Right lobe of liver (tissue), 6 donors: Measurements from ENCODE around the gene DOK4. TPM values are rescaled to one million over a fixed set of nuclear protein-coding genes. Genes with fewer than 3 reads are reported as not detected.
A peak's percentile ranks its signal among the peaks of the same experiment; 100 is the strongest.

ENCODE experiments used
- ATAC-seq, 4 donors: fragments of 200-7000 bp; cut with Tn5 transposase; one replicate each; pipeline ENCODE4 v1.9.1; 2020; ENCODE audit warnings: mild to moderate bottlenecking in 4 of 4, moderate library complexity in 4 of 4
- DNase-seq, 3 donors: peaks; one replicate each; pipeline ENCODE4 v3.0.0-alpha.2; 2020
- H3K27ac ChIP-seq, 3 donors: fragments of 200-600 bp; one replicate each; pipeline ENCODE4 v1.8.0; 2022
- H3K27me3 ChIP-seq, 2 donors: fragments of 200-600 bp; one replicate each; pipeline ENCODE4 v1.8.0; 2022
- H3K36me3 ChIP-seq, 4 donors: fragments of 200-600 bp; sonication (generic) in 1 of 4; one replicate each; pipeline versions ENCODE4 v1.5.1 to v1.8.0; 2017 to 2022; ENCODE audit warnings: control low read depth in 1 of 4
- H3K4me1 ChIP-seq, 4 donors: fragments of 200-600 bp; sonication (generic) in 1 of 4; one replicate each; pipeline versions ENCODE4 v1.5.1 to v1.8.0; 2017 to 2022; ENCODE audit warnings: control low read depth in 1 of 4
- H3K4me3 ChIP-seq, 3 donors: fragments of 200-600 bp; one replicate each; pipeline ENCODE4 v1.8.0; 2022
- H3K9me3 ChIP-seq, 4 donors: fragments of 200-600 bp; sonication (generic) in 1 of 4; one replicate each; pipeline versions ENCODE4 v1.5.1 to v1.8.0; 2017 to 2022; ENCODE audit warnings: control low read depth in 1 of 4
- CTCF ChIP-seq, 4 donors: fragments of 200-600 bp in 3 of 4; fragments of 450-650 bp in 1 of 4; IDR thresholded peaks; one replicate each; pipeline versions ENCODE4 v1.5.1 to v1.8.0; 2016 to 2022; ENCODE audit warnings: antibody characterized with exemption in 4 of 4, mild to moderate bottlenecking in 2 of 4
- POLR2A ChIP-seq: fragments of 450-650 bp; IDR thresholded peaks from one replicate; pipeline ENCODE4 v1.6.1; 2017; ENCODE audit warnings: antibody characterized with exemption, mild to moderate bottlenecking
- WGBS: methylation state at CpG from one replicate; pipeline ENCODE4 v1.1.6; 2018; ENCODE audit warnings: low coverage, low lambda C conversion rate; ENCODE audit not compliant: insufficient coverage; ENCODE audit errors: missing lambda C conversion rate; 5-methylcytosine and 5-hydroxymethylcytosine counted together
- intact Hi-C, 2 donors: fragments of 100-400 bp; cut with DNase I; formaldehyde crosslinking; loops; one replicate each; pipeline versions ENCODE4 v1.11.2 to v1.14.1; 2022
- total RNA-seq, 6 experiments: library from RNA; depleted of rRNA in 2 of 6; stranded (reverse); fragments of >200 nt in 2 of 6; fragmentation: NEBNext Ultra II Directional in 3 of 6; extraction: Animal tissue kit (Norgen Biotek cat#: 25700) in 3 of 6; gene quantifications; one replicate each; pipeline versions ENCODE4 v1.1.0 to v1.2.4, GENCODE V29; 2016 to 2023
- donor health status: DM: no; HTN: yes; CAD: no.
- donor health status: DM: no; HTN: no; CAD: no.
- donor health status: DM: no; HTN: no; CAD: no.
- donor health status: DM: no; HTN: yes; CAD: no.
- donor health status: DM: no; HTN: yes; CAD: no.

DOK4 gene
- total RNA-seq, 6 experiments from 2014 or later, result 20.0 to 62.1 (median 36.7) TPM

- ATAC-seq (no peak), DNase-seq (no peak)
- peaks cover 0 to 13% (median 6%) of the 10 kb centered on the region in 4 donors for H3K4me1 ChIP-seq
- H3K4me3 ChIP-seq, result no peak overlapping the region
- no peak overlapping the region for H3K27ac ChIP-seq
- no peaks in the 10 kb centered on the region for H3K27me3 ChIP-seq
- no peaks in the 10 kb centered on the region for H3K9me3 ChIP-seq
- TF ChIP-seq CTCF (IDR thresholded peaks at IDR 0.05) (no peak), POLR2A (no peak)
- 95% methylated on average over 9 of the region's 10 CpGs for WGBS
- intact Hi-C loops, result loop anchor here in 1 of 2 donors (10.0 kb wide), 1 partner anchor 63 kb away; no protein-coding TSS in a partner anchor
- peaks cover 3 to 61% (median 27%) of the 10 kb centered on the region in 4 donors for H3K36me3 ChIP-seq
Measured at GRCh38 chr16:57452021-57452420, 34.3 kb downstream of the DOK4 start.

- no peaks in the 10 kb centered on the region for H3K9me3 ChIP-seq
- peak within 1 kb of the TSS; percentile 93 to 100 (median 96) for H3K4me3 ChIP-seq
- ATAC-seq, result peak; percentile 99 to 100 (median 99)
- intact Hi-C loops, result no loop called here
- peak; percentile 96 to 97 (median 97) for DNase-seq
- H3K27me3 ChIP-seq, result no peaks in the 10 kb centered on the region
- H3K4me1 ChIP-seq, result peaks cover 0 to 24% (median 9%) of the 10 kb centered on the region in 4 donors
- peaks cover 0 to 16% (median 6%) of the 10 kb centered on the region in 4 donors for H3K36me3 ChIP-seq
- H3K27ac ChIP-seq, result peak within 1 kb of the TSS; percentile 74 to 93 (median 89)
- 0% methylated on average over 6 of the region's 68 CpGs for WGBS
- TF ChIP-seq CTCF (IDR thresholded peaks at IDR 0.05), result no peak
- TF ChIP-seq POLR2A, result peak; percentile 94
Measured at GRCh38 chr16:57447186-57447962, 38.9 kb downstream of the DOK4 start, which contains the start of the genes CIAPIN1 and COQ9. Gene CIAPIN1 (minus strand): TSS chr16:57447385. CDS start chr16:57440928, 6,457 bp downstream. Gene COQ9 (plus strand): TSS chr16:57447479. CDS start chr16:57447506, 27 bp downstream.

GRCh38 chr16:57446531-57447185, 39.6 kb downstream of the DOK4 start:
- peak overlapping the region; percentile 93 to 100 (median 96) for H3K4me3 ChIP-seq
- TF ChIP-seq POLR2A, result no peak
- WGBS, result 3% methylated on average over 19 of the region's 28 CpGs
- DNase-seq (peak in 1 of 3 donors; percentile 39), ATAC-seq (peak; percentile 26 to 50 (median 32))
- H3K27me3 ChIP-seq, result no peaks in the 10 kb centered on the region
- H3K4me1 ChIP-seq, result peaks cover 0 to 24% (median 9%) of the 10 kb centered on the region in 4 donors
- intact Hi-C loops, result no loop called here
- H3K27ac ChIP-seq, result peak overlapping the region; percentile 74 to 93 (median 89)
- H3K9me3 ChIP-seq, result no peaks in the 10 kb centered on the region
- peaks cover 0 to 9% (median 3%) of the 10 kb centered on the region in 4 donors for H3K36me3 ChIP-seq

GRCh38 chr16:57445510-57445909, 40.8 kb downstream of the DOK4 start:
- Histone ChIP-seq H3K27me3 (no peaks in the 10 kb centered on the region), H3K4me1 (peaks cover 0 to 24% (median 9%) of the 10 kb centered on the region in 4 donors), H3K27ac (no peak overlapping the region), H3K4me3 (no peak overlapping the region), H3K36me3 (peaks cover 0 to 1% (median 0%) of the 10 kb centered on the region in 4 donors), H3K9me3 (no peaks in the 10 kb centered on the region)
- intact Hi-C loops, result no loop called here
- 100% methylated on average over 2 of the region's 2 CpGs for WGBS
- DNase-seq, result no peak
- no peak for ATAC-seq
- TF ChIP-seq POLR2A (no peak), CTCF (IDR thresholded peaks at IDR 0.05) (no peak)
